ENCODE data around the gene CCR8.
A peak's percentile ranks its signal among the peaks of the same experiment; 100 is the strongest.
"Not testable (repeated sequence)": the region's sequence is repeated elsewhere in the genome, so short reads cannot be mapped to it uniquely, and the experiment has no call there.

Gene CCR8

GRCh38 chr3:39349080-39349479 is 19.6 kb downstream of the CCR8 start:
- DNase-seq (ENCODE audit: low spot score): no peak

DNA sequence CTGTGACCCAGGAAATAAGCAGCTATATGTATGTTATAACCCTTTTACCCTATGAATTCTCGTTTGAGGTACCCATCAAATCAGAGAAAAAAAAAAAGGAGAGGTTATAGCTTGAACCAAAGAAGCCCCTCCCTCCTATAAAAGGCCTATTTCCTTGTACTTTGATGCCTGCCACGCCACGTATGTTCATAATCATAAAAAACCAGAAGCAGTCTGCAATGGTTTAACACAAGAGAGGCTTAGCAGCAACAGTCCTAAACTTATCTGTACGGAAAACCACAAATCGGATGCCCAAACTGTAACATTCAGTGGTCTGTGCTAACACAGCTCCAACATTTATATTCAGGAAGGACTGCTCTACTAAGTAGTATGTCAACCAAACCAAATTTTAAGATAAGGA is 21.2 kb downstream of the CCR8 start:
- no peak for DNase-seq (ENCODE audit: low spot score)

- DNase-seq (ENCODE audit: low spot score): not testable (repeated sequence)
These were observed 21.6 kb downstream of the CCR8 start for GRCh38 chr3:39351134-39351533.

- DNase-seq (ENCODE audit: low spot score): not testable (repeated sequence)
These were observed 23.8 kb downstream of the CCR8 start for GRCh38 chr3:39353168-39353927.

GRCh38 chr3:39358333-39358732 is 28.8 kb downstream of the CCR8 start:
- no peak for DNase-seq (ENCODE audit: low spot score)

DNA sequence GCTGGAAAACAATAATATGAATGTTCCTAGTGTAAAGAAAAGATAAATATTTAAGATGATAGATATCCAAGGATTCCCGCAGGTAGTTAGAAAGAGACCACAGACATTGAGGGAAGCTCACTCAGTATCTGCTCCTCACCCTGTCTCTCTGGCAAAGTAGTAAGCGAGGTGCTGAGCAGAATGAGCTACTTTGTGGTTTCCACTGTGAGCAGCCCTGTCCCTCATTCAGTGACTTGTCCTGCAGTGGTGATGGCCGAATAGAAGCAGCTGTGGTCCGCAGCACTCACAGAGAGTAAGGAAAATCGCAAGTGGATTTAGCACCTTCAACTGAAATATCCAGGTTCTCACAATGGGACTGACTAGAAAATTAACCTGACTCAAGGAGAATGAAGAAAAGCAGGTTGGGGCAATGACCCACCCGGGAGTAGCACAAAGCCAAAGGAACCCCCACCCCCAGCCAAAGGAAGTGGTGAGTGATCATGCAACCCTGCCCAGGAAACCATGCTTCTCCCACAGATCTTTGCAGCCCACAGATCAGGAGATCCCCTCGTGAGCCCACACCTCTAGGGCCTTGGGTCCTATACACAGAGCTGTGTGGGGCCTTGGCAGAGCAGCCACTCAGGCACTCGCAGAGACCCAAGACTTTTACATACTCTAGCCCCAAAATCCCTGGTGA is 31.9 kb downstream of the CCR8 start:
- DNase-seq (ENCODE audit: low spot score): no peak

- DNase-seq (ENCODE audit: low spot score): no peak
These were observed 32.7 kb downstream of the CCR8 start for GRCh38 chr3:39362192-39362591.

- DNase-seq (ENCODE audit: low spot score): no peak
These were observed 33.3 kb downstream of the CCR8 start for GRCh38 chr3:39362812-39363211.

DNA sequence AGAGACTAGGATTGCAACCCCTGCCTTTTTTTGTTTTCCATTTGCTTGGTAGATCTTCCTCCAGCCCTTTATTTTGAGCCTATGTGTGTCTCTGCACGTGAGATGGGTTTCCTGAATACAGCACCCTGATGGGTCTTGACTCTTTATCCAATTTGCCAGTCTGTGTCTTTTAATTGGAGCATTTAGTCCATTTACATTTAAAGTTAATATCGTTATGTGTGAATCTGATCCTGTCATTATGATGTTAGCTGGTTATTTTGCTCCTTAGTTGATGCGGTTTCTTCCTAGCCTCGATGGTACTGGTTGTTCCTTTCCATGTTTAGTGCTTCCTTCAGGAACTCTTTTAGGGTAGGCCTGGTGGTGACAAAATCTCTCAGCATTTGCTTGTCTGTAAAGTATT is 40.9 kb downstream of the CCR8 start:
- not testable (repeated sequence) for DNase-seq (ENCODE audit: low spot score)

DNA sequence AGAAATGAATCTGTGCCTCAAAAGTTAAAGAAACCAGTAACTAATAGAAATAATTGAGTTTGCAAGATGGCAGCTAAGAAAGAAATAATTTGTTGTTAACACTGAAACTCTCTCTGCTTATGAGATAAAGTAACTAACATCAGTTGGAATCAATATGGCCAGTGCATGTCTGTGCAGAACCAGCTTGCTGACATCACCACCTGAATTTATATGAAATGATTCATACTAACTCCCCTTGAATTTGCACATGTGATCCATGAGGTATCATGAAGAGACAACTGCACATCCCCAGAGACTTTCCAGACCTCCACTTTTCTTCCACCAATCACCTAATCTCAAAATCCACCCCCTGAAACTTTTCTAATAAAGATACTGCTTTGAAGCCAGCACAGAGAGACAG is 43.3 kb downstream of the CCR8 start:
- DNase-seq (ENCODE audit: low spot score): no peak

DNA sequence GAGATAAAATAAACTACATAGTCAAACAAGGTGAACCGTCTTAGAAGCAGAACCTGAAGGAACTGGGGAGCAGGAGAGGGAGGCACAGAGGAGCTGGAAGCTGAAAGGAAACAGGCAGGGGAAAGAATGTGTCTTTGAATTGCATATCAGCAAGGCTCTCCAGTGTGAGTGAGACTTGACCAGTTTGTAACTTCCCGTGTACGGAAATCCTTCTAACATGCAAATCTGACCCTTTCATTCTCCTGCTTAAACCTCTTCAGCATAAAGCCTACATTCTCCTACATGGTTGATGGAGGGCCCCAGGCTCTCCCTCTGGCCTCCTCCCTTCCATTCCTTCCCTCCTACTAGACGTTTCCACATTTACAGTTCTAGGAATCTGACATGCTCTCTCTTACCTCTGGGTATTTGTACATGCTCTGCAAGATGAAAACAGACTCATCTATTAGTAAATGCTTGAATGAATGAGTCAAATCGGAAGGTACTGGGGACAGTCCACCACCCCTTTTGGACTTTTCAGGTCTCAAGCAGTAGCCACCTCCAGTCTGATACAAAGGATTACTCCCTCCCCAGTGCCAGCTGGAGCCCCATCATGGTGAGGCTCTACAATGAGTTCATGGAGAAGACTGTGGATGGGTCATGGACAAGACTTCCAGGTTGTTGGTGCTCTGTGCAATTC is 47.6 kb downstream of the CCR8 start:
- DNase-seq (ENCODE audit: low spot score): no peak

DNA sequence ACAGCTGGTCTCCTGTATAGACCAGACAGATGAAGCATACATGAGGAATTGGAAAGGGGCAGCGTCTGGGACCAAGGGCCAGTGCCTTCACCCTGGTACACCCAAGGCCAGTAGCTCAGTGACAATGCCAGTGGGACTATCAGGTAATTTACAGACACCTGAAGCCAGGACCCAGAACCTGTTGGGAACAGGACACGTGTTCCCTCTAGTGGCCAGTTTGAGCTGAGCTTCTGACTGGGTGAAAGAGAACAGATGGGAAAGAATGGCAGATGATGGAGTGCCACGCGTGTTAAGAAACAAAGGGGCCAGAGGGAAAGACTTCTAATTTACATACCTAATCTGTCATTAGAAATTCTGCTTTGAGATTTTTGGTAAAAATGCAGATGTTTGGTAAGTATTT is 48.6 kb downstream of the CCR8 start:
- DNase-seq (ENCODE audit: low spot score): peak; percentile 30

DNA sequence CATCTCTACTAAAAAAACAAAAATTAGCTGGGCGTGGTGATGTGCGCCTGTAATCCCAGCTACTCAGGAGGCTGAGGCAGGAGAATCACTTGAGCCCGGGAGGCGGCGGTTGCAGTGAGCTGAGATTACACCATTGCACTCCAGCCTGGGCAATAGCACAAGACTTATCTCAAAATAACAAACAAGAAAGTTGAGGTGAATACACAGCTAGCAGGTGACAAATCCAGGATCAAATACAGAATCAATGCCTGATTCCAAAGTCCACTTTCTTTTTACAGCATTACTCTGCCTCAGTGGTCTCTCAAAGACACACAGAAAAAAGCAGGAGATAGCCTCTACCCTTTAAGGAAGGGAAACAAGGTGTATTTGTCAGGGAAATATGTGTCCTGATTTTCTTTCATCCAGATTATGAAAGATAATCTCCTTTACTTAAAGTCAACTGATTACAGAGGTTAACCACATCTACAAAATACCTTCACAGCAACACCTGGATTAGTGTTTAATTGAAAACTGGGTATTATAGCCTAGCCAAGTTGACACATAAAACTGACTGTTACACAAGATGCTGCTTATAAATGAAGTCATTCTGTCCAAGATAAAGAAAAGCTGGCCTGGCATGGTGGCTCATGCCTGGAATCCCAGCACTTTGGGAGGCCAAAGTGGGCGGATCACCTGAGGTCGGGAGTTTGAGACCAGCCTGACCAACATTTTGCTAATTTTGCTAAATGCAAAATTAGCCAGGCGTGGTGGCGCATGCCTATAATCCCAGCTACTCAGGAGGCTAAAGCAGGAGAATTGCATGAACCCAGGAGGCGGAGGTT is 49.7 kb downstream of the CCR8 start:
- DNase-seq (ENCODE audit: low spot score): no peak

- no peak for DNase-seq (ENCODE audit: low spot score)
These were observed 50.3 kb downstream of the CCR8 start for GRCh38 chr3:39379778-39380155.

DNA sequence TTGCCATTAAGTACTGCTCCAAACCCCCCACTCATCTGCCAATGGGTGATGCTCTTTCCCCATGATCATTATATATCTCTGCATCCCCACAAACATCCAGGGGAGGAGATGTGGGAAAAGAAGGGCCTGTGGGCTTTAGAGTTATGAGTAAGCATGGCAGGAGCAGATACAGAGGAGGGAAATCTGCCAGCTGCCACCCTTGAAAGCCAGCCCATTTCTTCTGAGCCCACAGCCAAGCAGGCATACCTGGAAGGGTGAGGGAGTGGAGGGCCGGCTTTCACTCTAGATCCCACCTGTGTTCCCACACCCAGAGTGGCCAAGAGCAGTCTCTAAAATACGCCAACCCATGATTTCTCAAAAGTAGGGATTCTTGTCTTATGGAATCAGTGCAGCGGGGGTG is 51.9 kb downstream of the CCR8 start:
- DNase-seq (ENCODE audit: low spot score): no peak
